Calu3 (cell line): ENCODE measurements around the gene LRBA. TPM values are rescaled to one million over a fixed set of nuclear protein-coding genes. Genes with fewer than 3 reads are reported as not detected.

ENCODE experiments used
- BruUV-seq: library from RNA; stranded (reverse); fragments of 400-500 nt; replicated peaks from 2 replicates; lab custom pipeline; 2021; lab: Mats Ljungman, UMichigan
- CTCF ChIA-PET: fragments of 300-600 bp; sonication (Branson Sonifier 250); formaldehyde crosslinking; loops from one replicate; lab custom pipeline; 2022; ENCODE audit warnings: antibody characterized with exemption; lab: Charles Lee
- DNase-seq: peaks from one replicate; pipeline ENCODE4 v3.0.0; 2022
- H3K27ac Mint-ChIP-seq: one replicate; pipeline ENCODE4 v1.8.0; 2022; ENCODE audit warnings: mixed read lengths; ENCODE audit not compliant: unreplicated experiment
- H3K27me3 Mint-ChIP-seq: one replicate; pipeline ENCODE4 v1.8.0; 2022; ENCODE audit warnings: mixed read lengths; ENCODE audit not compliant: unreplicated experiment
- H3K36me3 Mint-ChIP-seq: one replicate; pipeline ENCODE4 v1.8.0; 2022; ENCODE audit warnings: mild to moderate bottlenecking, moderate library complexity, mixed read lengths; ENCODE audit not compliant: insufficient read depth, unreplicated experiment
- H3K4me1 Mint-ChIP-seq: one replicate; pipeline ENCODE4 v1.8.0; 2022; ENCODE audit warnings: mild to moderate bottlenecking, low read depth, mixed read lengths; ENCODE audit not compliant: unreplicated experiment
- H3K4me3 Mint-ChIP-seq: one replicate; pipeline ENCODE4 v1.8.0; 2022; ENCODE audit warnings: mild to moderate bottlenecking, low read depth, moderate library complexity, mixed read lengths; ENCODE audit not compliant: unreplicated experiment
- H3K9me3 Mint-ChIP-seq: one replicate; pipeline ENCODE4 v1.8.0; 2022; ENCODE audit warnings: low read depth, mixed read lengths; ENCODE audit not compliant: unreplicated experiment
- CTCF ChIP-seq: fragments of 200-600 bp; IDR thresholded peaks from one replicate; pipeline ENCODE4 v1.8.0; 2022; ENCODE audit warnings: antibody characterized with exemption; ENCODE audit not compliant: unreplicated experiment
- intact Hi-C: fragments of 100-400 bp; cut with micrococcal nuclease; formaldehyde crosslinking; loops from one replicate; pipeline ENCODE4 v1.10.0; 2022; ENCODE audit not compliant: unreplicated experiment
- total RNA-seq: library from RNA; stranded (reverse); gene quantifications from 2 replicates; pipeline ENCODE4 v1.2.3, GENCODE V29; 2022

LRBA gene
- total RNA-seq, 1 experiment from 2014 or later = 49.0 TPM

GRCh38 chr4:150725957-150726523 is 289.0 kb downstream of the LRBA start:
- peaks cover 6% of the 10 kb centered on the region for H3K36me3 Mint-ChIP-seq
- no TSS peak for BruUV-seq

GRCh38 chr4:150723727-150724411 is 291.2 kb downstream of the LRBA start:
- no peak for DNase-seq
- intact Hi-C loops = no loop called here
- H3K27ac Mint-ChIP-seq = no peak overlapping the region
- H3K9me3 Mint-ChIP-seq = peaks cover 7% of the 10 kb centered on the region
- H3K4me3 Mint-ChIP-seq = no peak overlapping the region
- TF ChIP-seq CTCF = no peak
- peaks cover 11% of the 10 kb centered on the region for H3K36me3 Mint-ChIP-seq
- H3K4me1 Mint-ChIP-seq = peaks cover 8% of the 10 kb centered on the region
- H3K27me3 Mint-ChIP-seq = no peaks in the 10 kb centered on the region
- CTCF ChIA-PET = interaction anchor here (1.4 kb wide), 1 partner anchor 143 kb away, joined by 4 read pairs; no protein-coding TSS in a partner anchor
- no TSS peak for BruUV-seq

More at GRCh38 chr4:150725957-150726523, 289.0 kb downstream of the LRBA start:
- peaks cover 8% of the 10 kb centered on the region for H3K4me1 Mint-ChIP-seq
- CTCF ChIA-PET = no interaction called here
- intact Hi-C loops = no loop called here
- H3K9me3 Mint-ChIP-seq = peaks cover 7% of the 10 kb centered on the region
- no peak for DNase-seq
- H3K4me3 Mint-ChIP-seq = no peak overlapping the region
- no peak overlapping the region for H3K27ac Mint-ChIP-seq
- no peaks in the 10 kb centered on the region for H3K27me3 Mint-ChIP-seq
- TF ChIP-seq CTCF = no peak

GRCh38 chr4:150722908-150723362 is 292.1 kb downstream of the LRBA start:
- H3K27ac Mint-ChIP-seq = no peak overlapping the region
- peaks cover 8% of the 10 kb centered on the region for H3K4me1 Mint-ChIP-seq
- TF ChIP-seq CTCF = no peak
- H3K27me3 Mint-ChIP-seq = no peaks in the 10 kb centered on the region
- DNase-seq = peak; percentile 28
- H3K36me3 Mint-ChIP-seq = peaks cover 11% of the 10 kb centered on the region
- no peak overlapping the region for H3K4me3 Mint-ChIP-seq
- CTCF ChIA-PET = interaction anchor here (0.7 to 1.4 kb wide), 2 partner anchors 11 to 144 kb away, joined by 3 to 4 read pairs; no protein-coding TSS in a partner anchor
- intact Hi-C loops = no loop called here
- peaks cover 7% of the 10 kb centered on the region for H3K9me3 Mint-ChIP-seq
- no TSS peak for BruUV-seq

GRCh38 chr4:150720973-150721518 is 294.0 kb downstream of the LRBA start:
- Mint-ChIP-seq H3K4me3 (no peak overlapping the region), H3K4me1 (peaks cover 8% of the 10 kb centered on the region), H3K27ac (no peak overlapping the region), H3K36me3 (peaks cover 5% of the 10 kb centered on the region), H3K9me3 (peaks cover 3% of the 10 kb centered on the region), H3K27me3 (no peaks in the 10 kb centered on the region)
- no peak for DNase-seq
- intact Hi-C loops = no loop called here
- CTCF ChIA-PET = no interaction called here
- TF ChIP-seq CTCF = no peak
- no TSS peak for BruUV-seq
